K562 (cell line): ENCODE measurements around the gene CD70. TPM values are rescaled to one million over a fixed set of nuclear protein-coding genes. Genes with fewer than 3 reads are reported as not detected.

Source experiments
- EHMT2 ChIP-seq: fragments of 450-650 bp; IDR thresholded peaks from 2 replicates; pipeline ENCODE4 v1.6.1; 2018; ENCODE audit warnings: antibody characterized with exemption
- HMG20A ChIP-seq: fragments of 450-650 bp; formaldehyde crosslinking; conservative IDR thresholded peaks from 2 replicates; pipeline ENCODE4 v1.4.0; 2020; ENCODE audit warnings: mild to moderate bottlenecking, mixed read lengths
- SP2 ChIP-seq: IDR thresholded peaks from 2 replicates; pipeline ENCODE4 v1.6.1; 2011; ENCODE audit warnings: mild to moderate bottlenecking, low read depth, low read length, moderate library complexity; ENCODE audit not compliant: poor library complexity, severe bottlenecking; ENCODE audit errors: extremely low read depth
- ZNF696 ChIP-seq: fragments of 250-450 bp; sonication (Bioruptor Pico); conservative IDR thresholded peaks from 2 replicates; pipeline ENCODE4 v1.4.0; 2020; ENCODE audit warnings: mild to moderate bottlenecking, moderate library complexity
- polyA plus RNA-seq, 8 experiments: library from polyadenylated mRNA; depleted of rRNA in 4 of 8; stranded (reverse) in 5 of 8; unstranded in 3 of 8; fragments of >200 nt; fragmentation: Nextera tagmentation in 2 of 8; fragmentation: Illumina TruSeq in 1 of 8; extraction: Ambion mirVana in 2 of 8; extraction: Trizol in 1 of 8; gene quantifications; 2 replicates each; pipeline versions ENCODE4 v1.2.1 to v1.2.3, GENCODE V29; 2011 to 2014; ENCODE audit warnings: inconsistent platforms in 1 of 8, missing spikeins in 1 of 8
- total RNA-seq, 7 experiments: library from RNA; depleted of rRNA in 6 of 7; stranded (reverse); fragments of >200 nt in 6 of 7; fragmentation: Illumina TruSeq in 2 of 7; extraction: Trizol in 2 of 7; gene quantifications; 2 replicates each; pipeline versions ENCODE4 v1.2.1 to v1.2.3, GENCODE V29; 2011 to 2021; ENCODE audit warnings: low replicate concordance in 1 of 7
- TF ChIP-seq, protein P1 (sequence below): sonication (generic); formaldehyde crosslinking; IDR thresholded peaks from 2 replicates; pipeline ENCODE4 v1.8.0; 2023; ENCODE audit warnings: missing genetic modification reagents, mild to moderate bottlenecking, borderline replicate concordance
- TF ChIP-seq, protein P2 (sequence below), 2 experiments: fragments of 150-350 bp in 1 of 2; IDR thresholded peaks; 2 replicates each; pipeline ENCODE4 v1.6.1; 2012 to 2016; ENCODE audit warnings: low read depth in 2 of 2, low read length in 2 of 2, mild to moderate bottlenecking in 1 of 2, moderate library complexity in 1 of 2
- TF ChIP-seq, protein P3 (sequence below): sonication (generic); formaldehyde crosslinking; IDR thresholded peaks from 2 replicates; pipeline ENCODE4 v1.9.0; 2022; ENCODE audit warnings: mild to moderate bottlenecking, missing genetic modification reagents
- TF ChIP-seq, protein P4 (sequence below), 2 experiments: fragments of 450-650 bp in 1 of 2; IDR thresholded peaks; 2 replicates each; pipeline ENCODE4 v1.6.1; 2011 to 2017; ENCODE audit warnings: low read depth in 2 of 2, antibody characterized with exemption in 1 of 2, borderline replicate concordance in 1 of 2, low read length in 1 of 2, mild to moderate bottlenecking in 1 of 2, mixed read lengths in 1 of 2; ENCODE audit not compliant: control insufficient read depth in 1 of 2
- TF ChIP-seq, protein P5 (sequence below): fragments of 250-450 bp; sonication (Bioruptor Pico); IDR thresholded peaks from 2 replicates; pipeline ENCODE4 v1.8.0; 2021; ENCODE audit warnings: mild to moderate bottlenecking, moderate library complexity

CD70 gene
- total and polyA plus RNA-seq, 9 of the 15 experiments (the other 6 are each of a cell fraction or from before 2014, with no cell fraction given) = 0.06 to 0.58 (median 0.33) TPM; not detected in 4

DNA sequence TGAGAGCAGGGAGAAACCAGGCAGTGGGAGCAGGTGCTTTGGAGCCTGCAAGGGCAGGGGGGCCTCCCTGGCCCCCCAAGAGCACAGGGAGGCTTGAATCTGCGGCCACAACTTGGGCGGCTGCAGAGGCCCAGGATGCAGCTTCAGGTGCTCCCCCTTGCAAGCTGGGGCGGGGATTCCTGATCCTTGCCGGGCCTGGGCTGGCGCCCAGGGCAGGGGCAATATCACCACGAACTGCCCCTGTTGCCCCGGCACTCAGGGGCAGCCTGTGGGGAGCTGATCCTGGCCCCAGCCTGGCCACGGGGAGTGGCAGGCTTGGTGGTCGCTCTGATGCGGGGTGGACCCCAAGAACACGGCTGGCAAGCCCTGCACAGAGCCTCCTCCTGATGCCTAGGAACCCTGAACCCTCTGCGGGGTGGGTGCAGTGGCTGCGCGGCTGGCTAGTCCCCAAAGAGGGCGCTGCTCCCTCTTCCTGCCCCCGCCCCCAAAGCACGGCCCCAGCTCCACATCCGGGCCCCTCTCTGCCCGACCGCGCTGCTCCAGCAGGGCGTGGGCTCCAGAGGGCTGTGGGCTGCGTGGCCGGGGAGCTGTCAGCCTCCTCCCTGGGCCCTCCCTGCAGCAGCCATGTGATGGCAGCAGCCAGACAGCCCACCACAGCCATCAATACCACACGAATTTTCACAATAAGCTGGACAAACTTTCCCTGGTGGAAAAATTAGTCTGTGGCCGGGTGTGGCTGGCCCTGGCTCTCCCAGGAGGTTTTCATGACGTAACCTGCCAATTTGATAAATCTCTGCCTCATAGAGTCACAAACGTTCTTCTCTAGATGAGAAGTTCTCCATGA lies 39.1 kb downstream of the CD70 start (continued):
- TF ChIP-seq, protein P1, sequence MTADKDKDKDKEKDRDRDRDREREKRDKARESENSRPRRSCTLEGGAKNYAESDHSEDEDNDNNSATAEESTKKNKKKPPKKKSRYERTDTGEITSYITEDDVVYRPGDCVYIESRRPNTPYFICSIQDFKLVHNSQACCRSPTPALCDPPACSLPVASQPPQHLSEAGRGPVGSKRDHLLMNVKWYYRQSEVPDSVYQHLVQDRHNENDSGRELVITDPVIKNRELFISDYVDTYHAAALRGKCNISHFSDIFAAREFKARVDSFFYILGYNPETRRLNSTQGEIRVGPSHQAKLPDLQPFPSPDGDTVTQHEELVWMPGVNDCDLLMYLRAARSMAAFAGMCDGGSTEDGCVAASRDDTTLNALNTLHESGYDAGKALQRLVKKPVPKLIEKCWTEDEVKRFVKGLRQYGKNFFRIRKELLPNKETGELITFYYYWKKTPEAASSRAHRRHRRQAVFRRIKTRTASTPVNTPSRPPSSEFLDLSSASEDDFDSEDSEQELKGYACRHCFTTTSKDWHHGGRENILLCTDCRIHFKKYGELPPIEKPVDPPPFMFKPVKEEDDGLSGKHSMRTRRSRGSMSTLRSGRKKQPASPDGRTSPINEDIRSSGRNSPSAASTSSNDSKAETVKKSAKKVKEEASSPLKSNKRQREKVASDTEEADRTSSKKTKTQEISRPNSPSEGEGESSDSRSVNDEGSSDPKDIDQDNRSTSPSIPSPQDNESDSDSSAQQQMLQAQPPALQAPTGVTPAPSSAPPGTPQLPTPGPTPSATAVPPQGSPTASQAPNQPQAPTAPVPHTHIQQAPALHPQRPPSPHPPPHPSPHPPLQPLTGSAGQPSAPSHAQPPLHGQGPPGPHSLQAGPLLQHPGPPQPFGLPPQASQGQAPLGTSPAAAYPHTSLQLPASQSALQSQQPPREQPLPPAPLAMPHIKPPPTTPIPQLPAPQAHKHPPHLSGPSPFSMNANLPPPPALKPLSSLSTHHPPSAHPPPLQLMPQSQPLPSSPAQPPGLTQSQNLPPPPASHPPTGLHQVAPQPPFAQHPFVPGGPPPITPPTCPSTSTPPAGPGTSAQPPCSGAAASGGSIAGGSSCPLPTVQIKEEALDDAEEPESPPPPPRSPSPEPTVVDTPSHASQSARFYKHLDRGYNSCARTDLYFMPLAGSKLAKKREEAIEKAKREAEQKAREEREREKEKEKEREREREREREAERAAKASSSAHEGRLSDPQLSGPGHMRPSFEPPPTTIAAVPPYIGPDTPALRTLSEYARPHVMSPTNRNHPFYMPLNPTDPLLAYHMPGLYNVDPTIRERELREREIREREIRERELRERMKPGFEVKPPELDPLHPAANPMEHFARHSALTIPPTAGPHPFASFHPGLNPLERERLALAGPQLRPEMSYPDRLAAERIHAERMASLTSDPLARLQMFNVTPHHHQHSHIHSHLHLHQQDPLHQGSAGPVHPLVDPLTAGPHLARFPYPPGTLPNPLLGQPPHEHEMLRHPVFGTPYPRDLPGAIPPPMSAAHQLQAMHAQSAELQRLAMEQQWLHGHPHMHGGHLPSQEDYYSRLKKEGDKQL (CRISPR knock-in tag) = no peak
- TF ChIP-seq, protein P2, sequence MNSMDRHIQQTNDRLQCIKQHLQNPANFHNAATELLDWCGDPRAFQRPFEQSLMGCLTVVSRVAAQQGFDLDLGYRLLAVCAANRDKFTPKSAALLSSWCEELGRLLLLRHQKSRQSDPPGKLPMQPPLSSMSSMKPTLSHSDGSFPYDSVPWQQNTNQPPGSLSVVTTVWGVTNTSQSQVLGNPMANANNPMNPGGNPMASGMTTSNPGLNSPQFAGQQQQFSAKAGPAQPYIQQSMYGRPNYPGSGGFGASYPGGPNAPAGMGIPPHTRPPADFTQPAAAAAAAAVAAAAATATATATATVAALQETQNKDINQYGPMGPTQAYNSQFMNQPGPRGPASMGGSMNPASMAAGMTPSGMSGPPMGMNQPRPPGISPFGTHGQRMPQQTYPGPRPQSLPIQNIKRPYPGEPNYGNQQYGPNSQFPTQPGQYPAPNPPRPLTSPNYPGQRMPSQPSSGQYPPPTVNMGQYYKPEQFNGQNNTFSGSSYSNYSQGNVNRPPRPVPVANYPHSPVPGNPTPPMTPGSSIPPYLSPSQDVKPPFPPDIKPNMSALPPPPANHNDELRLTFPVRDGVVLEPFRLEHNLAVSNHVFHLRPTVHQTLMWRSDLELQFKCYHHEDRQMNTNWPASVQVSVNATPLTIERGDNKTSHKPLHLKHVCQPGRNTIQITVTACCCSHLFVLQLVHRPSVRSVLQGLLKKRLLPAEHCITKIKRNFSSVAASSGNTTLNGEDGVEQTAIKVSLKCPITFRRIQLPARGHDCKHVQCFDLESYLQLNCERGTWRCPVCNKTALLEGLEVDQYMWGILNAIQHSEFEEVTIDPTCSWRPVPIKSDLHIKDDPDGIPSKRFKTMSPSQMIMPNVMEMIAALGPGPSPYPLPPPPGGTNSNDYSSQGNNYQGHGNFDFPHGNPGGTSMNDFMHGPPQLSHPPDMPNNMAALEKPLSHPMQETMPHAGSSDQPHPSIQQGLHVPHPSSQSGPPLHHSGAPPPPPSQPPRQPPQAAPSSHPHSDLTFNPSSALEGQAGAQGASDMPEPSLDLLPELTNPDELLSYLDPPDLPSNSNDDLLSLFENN (IDR thresholded peaks at IDR 0.05; ENCODE audit: low read depth in 2 of 2, low read length in 2 of 2) = no peak
- no peak for TF ChIP-seq EHMT2
- no peak for TF ChIP-seq HMG20A (CRISPR knock-in tag)
- TF ChIP-seq, protein P3, sequence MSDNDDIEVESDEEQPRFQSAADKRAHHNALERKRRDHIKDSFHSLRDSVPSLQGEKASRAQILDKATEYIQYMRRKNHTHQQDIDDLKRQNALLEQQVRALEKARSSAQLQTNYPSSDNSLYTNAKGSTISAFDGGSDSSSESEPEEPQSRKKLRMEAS (CRISPR knock-in tag) = peak; percentile 89
- TF ChIP-seq SP2 = no peak
- TF ChIP-seq ZNF696 (CRISPR knock-in tag) = no peak
- TF ChIP-seq, protein P4, sequence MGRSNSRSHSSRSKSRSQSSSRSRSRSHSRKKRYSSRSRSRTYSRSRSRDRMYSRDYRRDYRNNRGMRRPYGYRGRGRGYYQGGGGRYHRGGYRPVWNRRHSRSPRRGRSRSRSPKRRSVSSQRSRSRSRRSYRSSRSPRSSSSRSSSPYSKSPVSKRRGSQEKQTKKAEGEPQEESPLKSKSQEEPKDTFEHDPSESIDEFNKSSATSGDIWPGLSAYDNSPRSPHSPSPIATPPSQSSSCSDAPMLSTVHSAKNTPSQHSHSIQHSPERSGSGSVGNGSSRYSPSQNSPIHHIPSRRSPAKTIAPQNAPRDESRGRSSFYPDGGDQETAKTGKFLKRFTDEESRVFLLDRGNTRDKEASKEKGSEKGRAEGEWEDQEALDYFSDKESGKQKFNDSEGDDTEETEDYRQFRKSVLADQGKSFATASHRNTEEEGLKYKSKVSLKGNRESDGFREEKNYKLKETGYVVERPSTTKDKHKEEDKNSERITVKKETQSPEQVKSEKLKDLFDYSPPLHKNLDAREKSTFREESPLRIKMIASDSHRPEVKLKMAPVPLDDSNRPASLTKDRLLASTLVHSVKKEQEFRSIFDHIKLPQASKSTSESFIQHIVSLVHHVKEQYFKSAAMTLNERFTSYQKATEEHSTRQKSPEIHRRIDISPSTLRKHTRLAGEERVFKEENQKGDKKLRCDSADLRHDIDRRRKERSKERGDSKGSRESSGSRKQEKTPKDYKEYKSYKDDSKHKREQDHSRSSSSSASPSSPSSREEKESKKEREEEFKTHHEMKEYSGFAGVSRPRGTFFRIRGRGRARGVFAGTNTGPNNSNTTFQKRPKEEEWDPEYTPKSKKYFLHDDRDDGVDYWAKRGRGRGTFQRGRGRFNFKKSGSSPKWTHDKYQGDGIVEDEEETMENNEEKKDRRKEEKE (IDR thresholded peaks at IDR 0.05; ENCODE audit: borderline replicate concordance in 1 of 2, control insufficient read depth in 1 of 2, low read depth in 2 of 2, low read length in 1 of 2) = no peak
- TF ChIP-seq, protein P5, sequence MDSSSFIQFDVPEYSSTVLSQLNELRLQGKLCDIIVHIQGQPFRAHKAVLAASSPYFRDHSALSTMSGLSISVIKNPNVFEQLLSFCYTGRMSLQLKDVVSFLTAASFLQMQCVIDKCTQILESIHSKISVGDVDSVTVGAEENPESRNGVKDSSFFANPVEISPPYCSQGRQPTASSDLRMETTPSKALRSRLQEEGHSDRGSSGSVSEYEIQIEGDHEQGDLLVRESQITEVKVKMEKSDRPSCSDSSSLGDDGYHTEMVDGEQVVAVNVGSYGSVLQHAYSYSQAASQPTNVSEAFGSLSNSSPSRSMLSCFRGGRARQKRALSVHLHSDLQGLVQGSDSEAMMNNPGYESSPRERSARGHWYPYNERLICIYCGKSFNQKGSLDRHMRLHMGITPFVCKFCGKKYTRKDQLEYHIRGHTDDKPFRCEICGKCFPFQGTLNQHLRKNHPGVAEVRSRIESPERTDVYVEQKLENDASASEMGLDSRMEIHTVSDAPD (CRISPR knock-in tag) = no peak
